Frontal cortex (tissue), 4 donors: Measurements from ENCODE around the gene HS1BP3. TPM values are rescaled to one million over a fixed set of nuclear protein-coding genes. Genes with fewer than 3 reads are reported as not detected.

Experiments
- DNase-seq, 2 donors: peaks; one replicate each; pipeline ENCODE4 v3.0.0; 2012; ENCODE audit warnings: low spot score in 2 of 2
- FAIRE-seq: peaks from 2 replicates; lab custom pipeline; 2012; peaks lifted over from hg19 to GRCh38; lab: Jason Lieb, UNC
- total RNA-seq: library from RNA; depleted of rRNA; stranded (reverse); fragments of >200 nt; gene quantifications from one replicate; pipeline ENCODE4 v1.2.3, GENCODE V29; 2014
- donor health status: control.
- donor health status: control.
- donor health status: control.

HS1BP3 gene
- total RNA-seq, 1 donor from 2014 or later: 7.7 TPM

DNA sequence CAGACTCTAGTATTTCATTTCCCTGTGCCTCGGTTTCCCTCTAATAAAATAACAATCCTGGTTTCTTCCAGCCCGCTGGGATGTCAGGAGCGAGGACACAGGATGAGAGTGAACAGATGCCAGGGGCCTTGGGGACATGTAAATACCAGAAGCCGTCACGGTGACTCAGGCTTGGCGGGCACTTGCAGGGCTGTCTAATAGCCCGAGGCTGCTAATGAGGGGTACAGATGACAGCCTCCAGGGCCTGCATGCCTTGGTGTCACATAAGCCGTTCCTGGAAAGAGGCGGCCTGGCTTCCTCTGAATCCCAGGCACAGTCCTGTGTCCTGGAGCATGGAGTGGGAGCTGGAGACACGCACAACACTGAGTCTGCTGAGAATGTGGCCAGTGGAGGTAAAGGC, 28.2 kb downstream of the HS1BP3 start:
- FAIRE-seq (no peak), DNase-seq (no peak)

DNA sequence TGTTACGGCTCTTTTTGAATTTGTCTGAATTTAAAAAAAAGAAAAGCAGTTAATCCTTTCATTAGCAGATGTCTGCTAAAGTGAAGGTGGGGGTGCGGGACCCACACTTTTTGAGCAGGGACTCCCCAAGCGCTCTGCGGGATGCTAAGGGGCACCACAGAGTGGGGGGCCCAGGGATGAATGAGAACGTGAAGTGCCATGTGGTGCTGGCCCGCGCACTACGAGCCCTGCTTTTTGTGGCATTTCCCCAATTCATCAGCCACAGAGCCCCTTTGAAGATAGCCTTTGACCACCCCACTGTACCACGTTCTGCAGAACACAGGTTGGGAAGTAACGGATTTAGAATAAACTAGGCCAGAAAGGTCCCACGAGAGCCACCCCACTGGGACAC, 28.6 kb downstream of the HS1BP3 start:
- FAIRE-seq (no peak), DNase-seq (no peak)

DNA sequence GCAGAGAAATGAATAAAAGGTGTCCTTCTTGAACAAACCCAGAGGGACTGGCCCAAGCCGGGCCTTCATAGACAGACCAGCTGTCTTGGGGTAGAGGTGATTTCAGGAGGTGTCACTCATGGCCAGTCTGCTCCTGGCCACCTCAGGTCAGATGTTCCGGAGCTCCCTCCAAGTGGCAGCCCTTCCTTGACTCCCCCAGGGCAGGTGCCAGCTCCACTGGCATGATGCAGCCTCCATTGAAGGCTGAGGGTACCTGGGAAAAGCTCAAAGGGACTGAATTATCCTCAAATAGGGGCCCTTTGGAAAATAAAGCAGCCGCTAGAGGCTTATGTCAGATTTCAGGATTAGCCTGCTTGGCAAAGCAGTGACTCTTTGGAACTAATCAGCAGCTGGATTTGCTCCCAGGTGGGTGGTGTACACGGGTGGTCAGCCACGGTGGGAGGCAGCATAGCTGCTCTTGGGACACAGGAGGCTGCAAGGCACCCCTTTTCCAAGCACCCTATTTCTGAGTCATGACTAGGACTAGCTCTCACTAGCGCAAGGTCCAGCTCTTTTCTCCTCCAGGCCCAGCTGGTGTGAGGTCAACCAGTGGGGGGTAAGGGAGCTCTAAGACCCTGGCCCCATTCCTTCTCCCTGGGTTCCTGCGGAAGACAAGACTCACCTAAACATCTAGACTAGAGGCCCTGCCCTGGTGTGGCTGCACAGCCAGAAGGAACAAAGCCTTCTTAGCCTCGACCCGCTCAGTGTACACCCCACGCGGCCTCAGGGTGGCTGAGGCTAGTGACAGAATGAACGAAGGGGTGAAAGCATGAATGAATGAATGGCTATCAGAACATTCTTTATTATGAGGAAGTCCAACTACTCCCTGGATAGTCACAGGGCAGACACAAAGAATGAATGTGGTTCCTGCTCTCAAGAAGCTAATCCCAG, 29.3 kb downstream of the HS1BP3 start:
- no peak for FAIRE-seq
- DNase-seq: no peak

DNA sequence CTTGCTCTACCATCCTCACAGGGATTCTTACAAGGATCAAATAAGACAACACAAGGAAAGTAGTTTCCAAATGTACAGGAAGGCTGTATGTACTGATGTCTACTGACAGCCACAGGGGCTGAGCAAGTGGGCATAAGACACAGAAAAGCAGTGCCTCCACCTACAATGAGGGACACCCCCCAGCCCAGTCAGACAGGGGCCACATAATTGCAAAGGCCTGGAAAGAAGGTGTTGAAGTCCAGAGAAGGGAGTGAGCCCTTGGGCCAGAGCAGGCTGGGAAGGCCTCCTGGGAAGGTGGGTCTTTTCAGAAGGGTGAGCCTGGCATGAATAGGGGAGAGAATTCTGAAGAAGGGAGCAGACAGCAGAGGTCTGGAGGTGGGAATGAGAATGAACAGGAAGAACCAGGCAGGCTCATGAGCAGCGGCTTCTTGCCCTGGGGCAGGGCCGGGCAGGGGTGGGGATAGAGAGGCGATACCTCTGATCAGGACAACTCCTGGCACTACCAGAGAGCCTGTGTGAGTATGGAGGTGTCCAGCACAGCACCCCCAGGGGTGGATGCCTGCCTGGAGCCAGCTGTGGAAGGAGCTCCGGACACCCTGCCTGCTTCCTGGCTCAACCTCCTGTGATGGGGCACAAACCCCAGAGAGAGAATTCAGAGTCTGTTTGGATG, 30.1 kb downstream of the HS1BP3 start:
- DNase-seq: peak in 1 of 2 donors; percentile 1

DNA sequence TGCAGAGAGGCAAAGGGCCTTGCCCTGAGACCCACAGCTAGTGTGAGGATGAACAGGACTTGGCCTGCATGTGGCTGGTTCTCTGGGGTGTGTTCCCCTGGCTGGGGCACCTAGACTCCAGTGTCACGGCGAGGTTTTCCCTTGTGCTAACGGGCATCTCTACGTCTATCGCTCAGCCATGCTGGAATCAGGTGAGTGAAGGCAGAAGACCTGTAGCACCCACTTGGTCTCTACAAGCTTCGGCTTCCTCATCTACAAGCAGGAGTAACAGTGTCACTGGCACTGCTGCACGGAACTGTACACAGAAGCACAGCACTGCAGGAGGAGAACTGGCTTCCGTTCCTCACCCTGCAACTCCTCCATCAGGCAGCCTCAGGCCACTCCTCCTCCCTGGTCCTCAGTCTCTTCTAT, 30.6 kb downstream of the HS1BP3 start:
- DNase-seq: peak in 1 of 2 donors; percentile 5

More for the DNA sequence above, 30.1 kb downstream of the HS1BP3 start:
- FAIRE-seq: no peak

DNA sequence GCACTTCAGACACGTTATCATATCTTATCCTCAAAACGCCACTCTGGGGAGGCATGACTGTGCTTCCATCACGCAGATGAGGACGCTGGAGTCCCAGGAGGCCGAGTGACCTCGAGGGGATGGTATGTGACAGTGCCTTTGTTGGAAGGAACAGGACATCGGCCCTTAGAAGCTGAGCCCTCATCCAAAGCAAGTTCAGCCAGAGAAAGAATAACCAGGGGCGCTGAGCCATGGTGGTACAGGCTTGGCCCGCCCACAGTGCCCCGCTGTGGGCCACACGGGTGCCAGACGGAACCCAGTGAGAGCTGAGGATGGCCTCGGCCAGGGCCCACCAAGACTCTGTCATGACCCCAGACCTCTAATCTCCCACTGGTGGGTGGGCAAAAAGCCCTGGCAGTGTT, 31.3 kb downstream of the HS1BP3 start:
- FAIRE-seq (no peak), DNase-seq (no peak)

More for the DNA sequence above, 30.6 kb downstream of the HS1BP3 start:
- no peak for FAIRE-seq

DNA sequence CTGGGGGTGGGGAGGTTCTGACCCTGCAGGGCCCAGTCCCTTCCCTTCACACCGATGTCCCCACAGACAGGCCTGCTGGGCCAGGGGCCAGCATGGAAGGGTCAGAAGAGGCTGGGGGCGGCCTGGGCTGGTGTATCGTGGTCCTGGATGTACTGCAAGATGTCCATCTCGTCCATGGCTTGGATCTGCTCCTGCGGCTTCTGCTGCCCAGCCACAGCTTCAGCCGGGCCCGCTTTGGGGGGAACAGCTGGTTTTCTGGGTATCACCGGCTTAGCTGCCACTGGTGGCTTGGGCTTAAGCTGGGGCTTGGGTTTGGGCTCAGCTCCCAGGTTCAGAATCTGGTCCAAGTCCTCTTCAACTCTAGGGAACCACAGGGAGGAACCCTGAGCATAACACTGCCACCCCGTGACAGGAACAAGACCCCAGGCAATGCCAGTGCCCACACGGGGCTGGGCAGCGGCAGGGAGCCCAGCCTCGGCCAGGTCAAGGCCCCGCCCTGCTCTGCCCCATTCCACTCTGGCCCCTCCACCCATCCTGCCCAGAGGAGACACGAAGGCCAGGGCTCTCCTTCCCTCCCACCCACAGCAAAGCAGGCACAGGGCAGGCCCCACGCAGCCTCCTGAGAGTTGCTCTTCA, 31.9 kb downstream of the HS1BP3 start:
- FAIRE-seq: no peak
- peak in 1 of 2 donors; percentile 7 for DNase-seq

DNA sequence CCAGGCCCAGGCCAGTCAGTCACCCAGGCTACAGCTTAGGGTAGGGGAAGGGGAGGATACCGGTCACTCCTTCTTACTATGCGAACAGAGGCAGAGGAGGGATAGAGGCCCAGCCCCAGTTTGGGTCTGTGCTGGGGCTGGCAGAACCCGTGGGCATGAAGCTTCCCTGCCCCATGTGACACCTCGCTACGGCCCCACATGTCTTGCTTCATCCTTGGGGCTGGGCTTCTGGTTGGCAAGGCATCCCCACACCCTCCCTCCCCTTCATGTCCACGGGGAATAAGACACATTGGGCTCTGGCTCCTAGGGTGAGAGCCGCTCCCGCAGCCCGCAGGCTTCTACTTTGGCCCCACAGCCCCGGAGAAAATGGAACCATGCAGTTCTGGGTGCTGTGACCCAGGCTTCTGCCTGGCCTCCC, 32.4 kb downstream of the HS1BP3 start:
- FAIRE-seq (no peak), DNase-seq (peak in 1 of 2 donors; percentile 15)

DNA sequence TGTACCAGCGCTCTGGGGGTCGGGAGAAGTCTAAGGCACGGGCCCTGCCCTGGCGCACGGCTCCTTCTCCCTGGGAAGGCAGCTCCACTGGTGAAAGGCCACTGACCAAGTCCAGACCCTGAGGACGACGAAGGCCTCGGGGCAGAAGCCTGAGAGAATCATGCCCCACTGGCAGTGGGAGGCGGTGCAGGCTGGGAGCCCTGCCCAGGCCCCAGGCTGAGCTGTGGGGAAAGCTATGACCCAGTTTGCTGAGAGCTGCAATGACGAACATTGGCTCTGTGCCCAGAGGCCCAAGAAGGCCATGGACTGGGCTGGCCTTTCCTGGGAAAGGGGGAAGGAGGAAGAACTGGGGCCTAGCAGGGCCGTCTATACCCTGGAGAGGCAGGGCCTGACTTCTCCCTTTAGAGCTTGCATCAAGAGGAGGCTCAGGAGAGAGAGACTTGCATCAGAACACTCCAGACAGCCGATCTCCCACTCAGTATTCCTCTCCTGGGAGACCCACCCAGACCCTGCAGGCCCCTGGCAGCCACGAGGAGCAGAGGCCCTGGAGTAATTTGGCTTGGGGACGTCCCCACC, 32.9 kb downstream of the HS1BP3 start:
- DNase-seq (peak; percentile 72 to 90), FAIRE-seq (no peak)

DNA sequence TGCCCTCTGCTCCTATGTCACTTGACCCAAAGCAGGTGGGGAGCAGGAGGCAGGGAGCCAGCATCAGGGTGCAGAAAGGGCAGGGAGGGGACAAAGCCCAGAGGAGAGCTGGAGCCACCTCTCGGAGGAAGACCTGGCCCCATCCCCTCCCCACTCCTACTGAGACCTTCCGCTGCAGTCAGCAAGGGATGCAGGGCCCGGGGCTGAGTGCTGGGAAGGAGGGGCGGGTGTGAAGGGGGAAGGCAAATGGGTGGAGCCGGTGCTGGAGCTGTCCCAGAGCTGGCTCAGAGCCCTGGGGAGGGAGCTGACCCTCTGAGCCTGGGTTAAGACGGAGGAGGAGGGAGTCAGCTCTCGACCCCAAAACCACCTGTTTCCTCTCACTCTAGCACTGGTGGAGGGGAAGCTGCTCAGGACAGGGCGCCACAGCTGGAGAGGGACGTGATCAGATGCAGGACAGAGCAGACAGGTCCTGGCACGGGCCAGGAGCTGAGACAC, 33.8 kb downstream of the HS1BP3 start:
- no peak for FAIRE-seq
- DNase-seq: no peak

DNA sequence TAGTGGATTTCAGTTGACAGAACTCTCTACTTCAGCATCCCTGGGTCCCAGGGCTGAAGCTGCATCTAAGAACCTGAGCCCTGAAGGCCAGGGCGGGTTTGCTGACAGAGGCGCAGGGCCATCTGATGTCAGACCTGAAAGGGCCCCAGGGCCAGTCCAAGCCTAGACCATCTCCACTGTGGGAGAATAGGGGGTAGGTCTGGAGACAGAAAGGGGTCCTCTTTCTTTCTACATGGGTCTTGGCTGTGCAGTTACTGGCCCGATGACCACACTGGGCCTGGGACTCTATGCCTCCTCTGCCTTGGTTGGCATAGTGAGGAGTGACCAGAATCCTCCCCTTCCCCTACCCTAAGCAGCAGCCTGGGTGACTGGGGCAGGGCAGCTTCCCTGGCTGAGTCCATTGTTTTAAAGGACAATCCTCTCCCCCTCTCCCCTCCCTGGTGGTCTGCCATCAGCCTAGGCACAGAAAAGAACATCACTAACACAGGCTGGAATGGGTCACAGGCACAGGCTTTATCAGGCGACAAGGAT, 34.5 kb downstream of the HS1BP3 start:
- no peak for FAIRE-seq
- no peak for DNase-seq

DNA sequence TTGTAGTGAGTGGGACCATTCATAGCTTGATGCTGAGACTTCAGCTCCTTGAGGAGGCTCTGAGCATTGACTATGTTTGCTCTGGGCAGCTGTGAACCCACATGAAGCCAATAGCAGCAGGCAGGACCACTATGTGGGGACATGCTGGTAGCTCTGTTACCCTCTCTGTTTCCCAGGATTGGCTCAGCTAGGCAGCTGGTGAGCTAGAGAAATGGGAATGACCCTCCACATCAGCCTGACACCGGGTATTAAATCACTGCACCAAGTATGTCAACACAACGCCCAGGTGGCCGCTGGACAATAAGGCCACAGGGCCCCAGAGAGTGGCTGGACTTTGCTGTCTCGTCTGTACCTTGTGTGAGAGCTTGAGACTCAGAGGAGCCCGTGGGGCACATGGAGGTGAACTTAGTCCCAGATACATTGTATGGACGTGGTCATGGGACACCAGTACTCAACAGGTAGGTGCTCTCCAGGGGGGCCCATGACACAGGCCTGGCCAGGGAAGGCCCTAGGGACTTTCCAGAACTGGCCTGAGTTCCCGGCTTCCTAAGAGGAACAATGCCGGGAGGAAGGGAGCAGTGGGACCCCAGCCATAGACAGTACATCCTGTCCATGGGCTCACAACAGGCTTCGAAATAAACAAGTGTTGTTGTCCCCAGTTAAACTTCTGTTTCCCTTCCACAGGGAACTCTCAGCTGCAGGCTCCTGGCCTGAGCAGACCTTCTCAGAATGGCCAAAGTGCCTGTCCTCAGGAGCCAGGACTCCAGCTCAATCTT, 35.2 kb downstream of the HS1BP3 start:
- DNase-seq (no peak), FAIRE-seq (no peak)

DNA sequence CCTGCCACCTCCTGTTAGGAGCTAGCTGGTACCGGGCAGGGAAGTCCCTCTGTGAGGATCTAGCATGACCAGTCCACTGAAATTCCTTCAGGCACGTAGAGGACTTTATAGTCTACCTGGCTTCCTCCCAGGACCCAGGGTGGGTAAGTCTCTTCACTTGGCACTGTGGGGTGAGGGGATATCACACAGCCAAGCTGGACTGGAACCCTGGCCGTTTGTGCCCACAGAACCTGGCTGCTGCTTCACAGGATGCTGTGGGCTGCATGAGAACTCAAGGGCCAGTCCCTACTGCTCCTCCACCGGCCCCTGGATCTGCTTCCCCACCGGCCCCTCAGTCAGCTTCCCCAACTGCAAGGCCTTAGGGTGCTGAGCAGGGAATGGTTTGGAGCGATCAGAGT, 35.8 kb downstream of the HS1BP3 start:
- FAIRE-seq (no peak), DNase-seq (no peak)

DNA sequence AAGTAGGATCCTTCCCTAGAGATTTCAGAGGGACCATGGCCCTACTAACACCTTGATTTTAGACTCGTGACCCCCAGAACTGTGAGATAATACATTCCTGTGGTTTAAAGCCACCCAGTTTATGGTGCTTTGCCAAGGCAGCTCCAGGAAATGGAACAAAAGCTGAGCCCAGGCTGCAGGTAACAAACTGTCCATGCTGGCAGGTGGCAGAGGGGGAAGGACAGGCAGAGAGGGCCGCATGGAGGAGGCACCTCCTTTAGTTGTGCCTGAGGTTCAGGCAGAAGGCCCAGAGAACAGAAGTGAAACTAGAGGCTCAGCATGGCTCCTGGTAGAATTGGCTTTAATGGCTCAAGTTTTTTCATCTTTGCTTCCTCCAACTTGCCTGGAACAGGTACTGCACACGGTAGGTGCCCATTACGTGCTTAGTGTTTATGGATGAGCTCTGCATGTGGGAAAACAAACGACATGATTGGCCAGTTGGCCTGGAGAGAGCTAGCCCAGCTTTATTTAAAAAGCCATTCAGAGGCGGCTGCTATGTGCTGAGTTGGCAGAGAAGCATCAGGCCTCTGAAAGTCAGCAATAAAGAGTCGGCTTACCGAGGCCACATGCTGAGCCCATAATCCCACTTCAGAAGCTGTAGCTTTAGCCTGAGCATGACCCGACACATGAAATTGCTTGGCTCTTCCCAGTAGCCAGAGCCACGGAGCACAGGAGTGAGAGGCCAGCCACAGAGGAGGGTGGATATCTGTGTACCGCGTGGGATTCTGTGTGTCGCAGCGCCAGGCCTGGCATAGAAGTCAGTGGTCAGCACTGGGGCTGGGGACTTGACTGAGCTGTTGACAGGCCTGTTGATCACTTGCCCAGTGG, 36.5 kb downstream of the HS1BP3 start:
- FAIRE-seq (no peak), DNase-seq (no peak)

DNA sequence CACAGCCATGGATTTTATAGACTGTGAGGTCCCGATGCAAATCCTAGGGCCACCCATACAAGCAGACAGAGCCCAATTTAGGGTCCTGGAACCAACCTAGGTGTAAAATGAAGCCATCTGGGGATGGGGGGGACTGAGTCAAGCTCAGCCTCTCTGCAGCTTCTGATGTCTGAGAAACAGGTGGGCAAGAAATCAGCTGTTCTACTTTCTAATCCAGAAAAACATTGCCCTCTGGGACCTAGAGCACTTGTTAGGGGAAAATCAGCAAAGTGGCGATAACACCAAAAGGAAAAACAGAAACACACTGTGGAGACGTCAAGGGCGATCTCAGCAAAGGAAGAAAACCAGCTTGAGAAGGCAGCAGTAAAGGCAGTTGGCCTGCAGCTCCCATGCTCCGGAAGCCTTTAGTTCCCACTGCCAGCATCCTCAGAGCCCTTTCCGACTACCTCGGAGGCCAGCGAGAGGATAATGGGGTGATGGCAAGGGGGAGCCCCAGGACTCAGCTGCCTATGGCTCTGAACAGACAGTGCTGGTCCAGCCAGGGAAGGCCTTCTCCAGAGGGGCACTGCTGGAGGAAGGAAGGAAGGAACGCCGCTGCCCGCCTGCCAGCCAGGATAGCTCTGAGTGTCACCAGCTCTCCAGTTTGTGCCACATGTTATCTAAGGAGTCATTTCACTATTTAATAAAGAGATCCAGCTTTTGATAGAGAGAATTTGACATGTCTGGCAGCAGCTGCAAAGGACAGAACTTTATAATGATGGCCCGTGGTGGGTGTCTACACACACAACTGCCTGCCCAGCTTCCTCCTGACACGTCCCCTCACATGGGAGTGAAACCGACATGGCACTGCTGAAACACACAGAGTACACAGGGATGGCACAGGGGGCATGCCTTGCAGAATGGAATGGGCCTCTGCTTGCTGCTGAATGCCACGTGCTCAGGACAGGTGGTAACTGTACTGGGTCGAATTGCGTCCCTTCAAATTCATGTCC, 37.7 kb downstream of the HS1BP3 start:
- DNase-seq (no peak), FAIRE-seq (no peak)

DNA sequence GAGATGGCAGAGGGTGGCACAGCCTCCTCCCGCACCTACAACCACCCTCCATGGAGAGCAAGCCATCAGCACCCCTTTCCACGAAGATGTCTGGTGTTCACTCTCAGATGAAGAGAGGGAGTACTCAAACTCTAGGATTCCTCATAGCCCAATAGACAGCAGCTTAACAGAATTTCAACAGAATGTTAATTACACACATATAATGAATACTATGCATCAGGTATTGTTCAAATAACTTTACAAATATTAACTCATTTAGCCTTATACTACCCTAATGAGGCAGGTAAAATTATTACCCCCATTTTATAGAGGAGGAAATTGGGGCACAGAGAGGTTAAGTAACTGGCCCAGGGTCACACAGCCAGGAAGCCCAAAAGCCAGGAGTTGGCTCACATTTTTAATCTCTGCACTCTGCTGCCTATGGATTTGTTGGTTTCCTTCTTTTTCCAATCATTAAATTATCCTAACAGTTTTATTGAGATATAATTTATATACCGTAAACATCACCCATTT, 39.0 kb downstream of the HS1BP3 start:
- FAIRE-seq: no peak

More for the DNA sequence above, 39.0 kb downstream of the HS1BP3 start:
- DNase-seq: no peak
